HCT116 (cell line): ENCODE results near the gene RNF41. TPM values are rescaled to one million over a fixed set of nuclear protein-coding genes. Genes with fewer than 3 reads are reported as not detected.

Source experiments
- ATAC-seq: fragments of 200-7000 bp; cut with Tn5 transposase; 2 replicates; pipeline ENCODE4 v1.9.1; 2020; ENCODE audit warnings: mild to moderate bottlenecking, moderate library complexity
- BruUV-seq: library from RNA; stranded (reverse); fragments of 400-500 nt; replicated peaks from 2 replicates; lab custom pipeline; 2021; lab: Mats Ljungman, UMichigan
- CTCF ChIA-PET: fragments of 300-600 bp; sonication (Branson Sonifier 250); formaldehyde crosslinking; loops from one replicate; lab custom pipeline; 2021; ENCODE audit warnings: antibody characterized with exemption; lab: Charles Lee
- POLR2A ChIA-PET: fragments of 300-600, 350-600 bp; sonication (Branson Sonifier 250); formaldehyde crosslinking; loops from one replicate; lab custom pipeline; 2021; ENCODE audit warnings: antibody characterized with exemption; lab: Charles Lee
- RAD21 ChIA-PET, 2 experiments: fragments of 300-600 bp; sonication (Branson Sonifier 250); formaldehyde crosslinking; loops; one replicate each; lab custom pipeline; 2023; ENCODE audit warnings: low total read pairs in 2 of 2; ENCODE audit not compliant: uncharacterized antibody in 2 of 2, unreplicated experiment in 2 of 2, low non-redundant PET in 1 of 2; lab: Charles Lee
- DNase-seq: peaks from one replicate; pipeline ENCODE4 v3.0.0-alpha.2; 2010; ENCODE audit warnings: low read depth, low spot score
- H2AFZ ChIP-seq: fragments of 200-600 bp; shearing (Covaris generic), sonication (generic); 2 replicates; pipeline ENCODE4 v1.6.1; 2017; ENCODE audit warnings: low read depth, mixed run types, mixed read lengths, antibody characterized with exemption, low read length; ENCODE audit not compliant: poor library complexity, severe bottlenecking
- H3K27ac ChIP-seq: 2 replicates; pipeline ENCODE4 v1.5.1; 2012; ENCODE audit warnings: low read depth, low read length
- H3K27me3 ChIP-seq: fragments of 200-600 bp; sonication (generic); 2 replicates; pipeline ENCODE4 v1.6.1; 2016; ENCODE audit warnings: mixed run types, low read length, mixed read lengths; ENCODE audit not compliant: insufficient read depth
- H3K36me3 ChIP-seq, 2 experiments: fragments of 200-500 bp in 1 of 2; fragments of 200-600 bp in 1 of 2; sonication (Bioruptor generic) in 1 of 2; sonication (generic) in 1 of 2; 2 replicates each; pipeline versions ENCODE4 v1.5.1 to v1.6.1; 2014 to 2016; ENCODE audit warnings: low read length in 2 of 2, inconsistent platforms in 1 of 2, mixed read lengths in 1 of 2, mixed run types in 1 of 2; ENCODE audit not compliant: insufficient read depth in 2 of 2, control insufficient read depth in 1 of 2
- H3K4me1 ChIP-seq, 2 experiments: fragments of 200-600 bp in 1 of 2; sonication (generic) in 1 of 2; 2 replicates each; pipeline versions ENCODE4 v1.5.1 to v1.6.1; 2012 to 2017; ENCODE audit warnings: low read length in 2 of 2, inconsistent platforms in 1 of 2, mild to moderate bottlenecking in 1 of 2, mixed read lengths in 1 of 2, mixed run types in 1 of 2, moderate library complexity in 1 of 2; ENCODE audit not compliant: insufficient read depth in 2 of 2, control insufficient read depth in 1 of 2
- H3K4me2 ChIP-seq: fragments of 200-600 bp; sonication (generic); 2 replicates; pipeline ENCODE4 v1.6.1; 2017; ENCODE audit warnings: mixed run types, low read length, mixed read lengths
- H3K4me3 ChIP-seq, 2 experiments: fragments of 200-600 bp in 1 of 2; sonication (generic) in 1 of 2; replicated peaks in 1 of 2; 2 replicates each; pipeline ENCODE4 v1.5.1; 2011 to 2016; ENCODE audit warnings: low read length in 2 of 2, control low read depth in 1 of 2, low read depth in 1 of 2, mild to moderate bottlenecking in 1 of 2, mixed read lengths in 1 of 2, mixed run types in 1 of 2
- H3K79me2 ChIP-seq: fragments of 200-600 bp; sonication (generic); 2 replicates; pipeline ENCODE4 v1.6.1; 2017; ENCODE audit warnings: mild to moderate bottlenecking, mixed run types, low read length, moderate library complexity, mixed read lengths; ENCODE audit not compliant: insufficient read depth
- H3K9ac ChIP-seq: fragments of 200-600 bp; sonication (generic); 2 replicates; pipeline ENCODE4 v1.6.1; 2016; ENCODE audit warnings: low read length, mixed read lengths
- H3K9me2 ChIP-seq: fragments of 200-600 bp; sonication (generic), shearing (Covaris generic); 2 replicates; pipeline ENCODE4 v1.6.1; 2017; ENCODE audit warnings: mixed run types, mild to moderate bottlenecking, moderate library complexity; ENCODE audit not compliant: insufficient read depth
- H3K9me3 ChIP-seq, 2 experiments: fragments of 200-500 bp in 1 of 2; fragments of 200-600 bp in 1 of 2; sonication (Bioruptor generic) in 1 of 2; sonication (generic) in 1 of 2; 2 replicates each; pipeline ENCODE4 v1.6.1; 2014 to 2017; ENCODE audit warnings: low read length in 2 of 2, mixed read lengths in 2 of 2, inconsistent platforms in 1 of 2, low read depth in 1 of 2, mild to moderate bottlenecking in 1 of 2, mixed run types in 1 of 2, moderate library complexity in 1 of 2; ENCODE audit not compliant: control insufficient read depth in 1 of 2, insufficient read depth in 1 of 2
- H4K20me1 ChIP-seq: fragments of 200-600 bp; sonication (generic), shearing (Covaris generic); 2 replicates; pipeline ENCODE4 v1.6.1; 2017; ENCODE audit warnings: mixed run types, mild to moderate bottlenecking, moderate library complexity; ENCODE audit not compliant: insufficient read depth
- CBX3 ChIP-seq: IDR thresholded peaks from 2 replicates; pipeline ENCODE4 v1.6.1; 2012; ENCODE audit warnings: low read depth
- CEBPB ChIP-seq: IDR thresholded peaks from 2 replicates; pipeline ENCODE4 v1.6.1; 2012; ENCODE audit warnings: low read depth
- EZH2phosphoT487 ChIP-seq: fragments of 200-600 bp; IDR thresholded peaks from 2 replicates; pipeline ENCODE4 v1.6.1; 2018; ENCODE audit warnings: antibody characterized with exemption, borderline replicate concordance
- JUND ChIP-seq: IDR thresholded peaks from 2 replicates; pipeline ENCODE4 v1.6.1; 2012
- POLR2A ChIP-seq: IDR thresholded peaks from 2 replicates; pipeline ENCODE4 v1.7.0; 2011; ENCODE audit warnings: borderline replicate concordance; ENCODE audit not compliant: insufficient read depth, insufficient read length; ENCODE audit errors: extremely low read depth
- SIN3A ChIP-seq: IDR thresholded peaks from 2 replicates; pipeline ENCODE4 v1.6.1; 2012; ENCODE audit warnings: low read depth
- SP1 ChIP-seq: IDR thresholded peaks from 2 replicates; pipeline ENCODE4 v1.6.1; 2012; ENCODE audit warnings: low read depth
- SRF ChIP-seq: IDR thresholded peaks from 2 replicates; pipeline ENCODE4 v1.6.1; 2012; ENCODE audit warnings: low read depth
- TCF7L2 ChIP-seq: IDR thresholded peaks from 2 replicates; pipeline ENCODE4 v1.7.0; 2011; ENCODE audit warnings: borderline replicate concordance, inconsistent platforms; ENCODE audit not compliant: insufficient read depth, insufficient read length; ENCODE audit errors: extremely low read depth
- YY1 ChIP-seq: IDR thresholded peaks from 2 replicates; pipeline ENCODE4 v1.6.1; 2011; ENCODE audit warnings: low read length, low read depth, moderate library complexity, mild to moderate bottlenecking; ENCODE audit not compliant: insufficient replicate concordance; ENCODE audit errors: extremely low read depth
- ZFX ChIP-seq: fragments of 450-650 bp; IDR thresholded peaks from 2 replicates; pipeline ENCODE4 v1.6.1; 2017
- ZNF274 ChIP-seq: fragments of 200-500 bp; sonication (Bioruptor generic); IDR thresholded peaks from 2 replicates; pipeline ENCODE4 v1.6.1; 2014; ENCODE audit warnings: mild to moderate bottlenecking, low read depth, low read length, inconsistent platforms
- intact Hi-C: fragments of 100-400 bp; cut with micrococcal nuclease; formaldehyde crosslinking; loops from 2 replicates; pipeline ENCODE4 v1.10.0; 2022
- total RNA-seq: library from RNA; stranded (reverse); gene quantifications from one replicate; pipeline ENCODE4 v1.2.1, GENCODE V29; 2021; ENCODE audit not compliant: unreplicated experiment
- TF ChIP-seq, protein P1 (sequence below): IDR thresholded peaks from 2 replicates; pipeline ENCODE4 v1.6.1; 2012; ENCODE audit warnings: low read depth
- TF ChIP-seq, protein P2 (sequence below): IDR thresholded peaks from 2 replicates; pipeline ENCODE4 v1.6.1; 2012
- TF ChIP-seq, protein P3 (sequence below): IDR thresholded peaks from 2 replicates; pipeline ENCODE4 v1.6.1; 2011; ENCODE audit warnings: mild to moderate bottlenecking, low read length, moderate library complexity; ENCODE audit not compliant: insufficient replicate concordance; ENCODE audit errors: extremely low read depth

The RNF41 gene
- total RNA-seq, 1 experiment from 2014 or later = 40.6 TPM

DNA sequence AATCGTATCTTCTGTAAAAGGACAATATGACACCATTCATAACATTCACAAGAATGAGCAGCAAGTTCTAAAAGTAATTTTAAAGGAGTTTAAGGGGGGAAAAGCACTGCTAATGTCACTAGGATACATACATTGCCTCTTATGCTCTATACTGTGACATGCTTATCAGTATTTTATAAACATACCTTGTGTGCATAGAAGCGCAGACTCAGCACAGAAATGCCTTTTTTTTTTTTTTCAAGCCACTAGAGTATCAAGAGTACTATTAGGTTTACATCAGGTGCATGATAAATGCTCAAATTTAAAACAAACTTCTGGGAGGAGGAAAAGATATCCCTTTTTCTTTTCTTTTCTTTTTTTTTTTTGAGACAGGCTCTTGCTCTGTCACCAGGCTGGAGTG lies 18.9 kb downstream of the RNF41 start:
- Histone ChIP-seq H3K27me3 (no peaks in the 10 kb centered on the region), H3K9me2 (no peaks in the 10 kb centered on the region), H3K4me2 (no peak overlapping the region), H3K9ac (no peak overlapping the region), H3K36me3 (peaks cover 11% of the 10 kb centered on the region in 2 experiments; a peak in 3 of 4 replicates), H3K27ac (no peak overlapping the region), H3K4me3 (no peak overlapping the region), H4K20me1 (no peaks in the 10 kb centered on the region), H3K9me3 (no peaks in the 10 kb centered on the region)
- ChIA-PET RAD21 (no interaction called here), POLR2A (no interaction called here), CTCF (no interaction called here)
- no TSS peak for BruUV-seq
- DNase-seq (no peak), ATAC-seq (no peak)
- intact Hi-C loops = no loop called here
- TF ChIP-seq, protein P1, sequence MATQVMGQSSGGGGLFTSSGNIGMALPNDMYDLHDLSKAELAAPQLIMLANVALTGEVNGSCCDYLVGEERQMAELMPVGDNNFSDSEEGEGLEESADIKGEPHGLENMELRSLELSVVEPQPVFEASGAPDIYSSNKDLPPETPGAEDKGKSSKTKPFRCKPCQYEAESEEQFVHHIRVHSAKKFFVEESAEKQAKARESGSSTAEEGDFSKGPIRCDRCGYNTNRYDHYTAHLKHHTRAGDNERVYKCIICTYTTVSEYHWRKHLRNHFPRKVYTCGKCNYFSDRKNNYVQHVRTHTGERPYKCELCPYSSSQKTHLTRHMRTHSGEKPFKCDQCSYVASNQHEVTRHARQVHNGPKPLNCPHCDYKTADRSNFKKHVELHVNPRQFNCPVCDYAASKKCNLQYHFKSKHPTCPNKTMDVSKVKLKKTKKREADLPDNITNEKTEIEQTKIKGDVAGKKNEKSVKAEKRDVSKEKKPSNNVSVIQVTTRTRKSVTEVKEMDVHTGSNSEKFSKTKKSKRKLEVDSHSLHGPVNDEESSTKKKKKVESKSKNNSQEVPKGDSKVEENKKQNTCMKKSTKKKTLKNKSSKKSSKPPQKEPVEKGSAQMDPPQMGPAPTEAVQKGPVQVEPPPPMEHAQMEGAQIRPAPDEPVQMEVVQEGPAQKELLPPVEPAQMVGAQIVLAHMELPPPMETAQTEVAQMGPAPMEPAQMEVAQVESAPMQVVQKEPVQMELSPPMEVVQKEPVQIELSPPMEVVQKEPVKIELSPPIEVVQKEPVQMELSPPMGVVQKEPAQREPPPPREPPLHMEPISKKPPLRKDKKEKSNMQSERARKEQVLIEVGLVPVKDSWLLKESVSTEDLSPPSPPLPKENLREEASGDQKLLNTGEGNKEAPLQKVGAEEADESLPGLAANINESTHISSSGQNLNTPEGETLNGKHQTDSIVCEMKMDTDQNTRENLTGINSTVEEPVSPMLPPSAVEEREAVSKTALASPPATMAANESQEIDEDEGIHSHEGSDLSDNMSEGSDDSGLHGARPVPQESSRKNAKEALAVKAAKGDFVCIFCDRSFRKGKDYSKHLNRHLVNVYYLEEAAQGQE = no peak
- TF ChIP-seq YY1 (no peak), SRF (no peak), CBX3 (no peak), JUND (no peak), EZH2phosphoT487 (no peak), SP1 (no peak), ZNF274 (no peak), TCF7L2 (no peak), ZFX (no peak), POLR2A (no peak), SIN3A (no peak), CEBPB (no peak)
- TF ChIP-seq, protein P2, sequence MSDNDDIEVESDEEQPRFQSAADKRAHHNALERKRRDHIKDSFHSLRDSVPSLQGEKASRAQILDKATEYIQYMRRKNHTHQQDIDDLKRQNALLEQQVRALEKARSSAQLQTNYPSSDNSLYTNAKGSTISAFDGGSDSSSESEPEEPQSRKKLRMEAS = no peak
- TF ChIP-seq, protein P3, sequence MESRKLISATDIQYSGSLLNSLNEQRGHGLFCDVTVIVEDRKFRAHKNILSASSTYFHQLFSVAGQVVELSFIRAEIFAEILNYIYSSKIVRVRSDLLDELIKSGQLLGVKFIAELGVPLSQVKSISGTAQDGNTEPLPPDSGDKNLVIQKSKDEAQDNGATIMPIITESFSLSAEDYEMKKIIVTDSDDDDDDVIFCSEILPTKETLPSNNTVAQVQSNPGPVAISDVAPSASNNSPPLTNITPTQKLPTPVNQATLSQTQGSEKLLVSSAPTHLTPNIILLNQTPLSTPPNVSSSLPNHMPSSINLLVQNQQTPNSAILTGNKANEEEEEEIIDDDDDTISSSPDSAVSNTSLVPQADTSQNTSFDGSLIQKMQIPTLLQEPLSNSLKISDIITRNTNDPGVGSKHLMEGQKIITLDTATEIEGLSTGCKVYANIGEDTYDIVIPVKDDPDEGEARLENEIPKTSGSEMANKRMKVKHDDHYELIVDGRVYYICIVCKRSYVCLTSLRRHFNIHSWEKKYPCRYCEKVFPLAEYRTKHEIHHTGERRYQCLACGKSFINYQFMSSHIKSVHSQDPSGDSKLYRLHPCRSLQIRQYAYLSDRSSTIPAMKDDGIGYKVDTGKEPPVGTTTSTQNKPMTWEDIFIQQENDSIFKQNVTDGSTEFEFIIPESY = no peak
- TF ChIP-seq, all 23 proteins: peak for 0
- no peaks in the 10 kb centered on the region for H3K4me1 ChIP-seq
- H3K79me2 ChIP-seq = no peaks in the 10 kb centered on the region
- H2AFZ ChIP-seq = no peak overlapping the region
